Glutamatergic neuron (in vitro differentiated cells): ENCODE measurements around the gene EPHB3. TPM values are rescaled to one million over a fixed set of nuclear protein-coding genes. Genes with fewer than 3 reads are reported as not detected.
A peak's percentile ranks its signal among the peaks of the same experiment; 100 is the strongest.

Experiments
- DNase-seq: peaks from one replicate; pipeline ENCODE4 v3.0.0; 2022
- H3K27ac Mint-ChIP-seq: one replicate; pipeline ENCODE4 v1.8.0; 2020; ENCODE audit warnings: mild to moderate bottlenecking, mixed read lengths, inconsistent platforms; ENCODE audit not compliant: unreplicated experiment
- H3K27me3 Mint-ChIP-seq: one replicate; pipeline ENCODE4 v1.8.0; 2020; ENCODE audit warnings: mild to moderate bottlenecking, moderate library complexity, mixed read lengths, inconsistent platforms; ENCODE audit not compliant: unreplicated experiment
- H3K36me3 Mint-ChIP-seq: one replicate; pipeline ENCODE4 v1.8.0; 2020; ENCODE audit warnings: mild to moderate bottlenecking, mixed read lengths, inconsistent platforms; ENCODE audit not compliant: unreplicated experiment
- H3K4me1 Mint-ChIP-seq: one replicate; pipeline ENCODE4 v1.8.0; 2020; ENCODE audit warnings: mild to moderate bottlenecking, low read depth, mixed read lengths, inconsistent platforms; ENCODE audit not compliant: unreplicated experiment
- H3K4me3 Mint-ChIP-seq: one replicate; pipeline ENCODE4 v1.8.0; 2020; ENCODE audit warnings: mild to moderate bottlenecking, mixed read lengths, inconsistent platforms; ENCODE audit not compliant: unreplicated experiment
- H3K9me3 Mint-ChIP-seq: one replicate; pipeline ENCODE4 v1.8.0; 2020; ENCODE audit warnings: mild to moderate bottlenecking, moderate library complexity, mixed read lengths, inconsistent platforms; ENCODE audit not compliant: unreplicated experiment
- total RNA-seq: library from RNA; stranded (reverse); fragmentation: NEBNext Ultra II Directional; extraction: Animal tissue kit (Norgen Biotek cat#: 25700); gene quantifications from one replicate; pipeline ENCODE4 v1.2.1, GENCODE V29; 2021; ENCODE audit not compliant: unreplicated experiment
- TF ChIP-seq, protein P1 (sequence below): fragments of 200-600 bp; sonication (generic); IDR thresholded peaks from one replicate; pipeline ENCODE4 v1.5.0; 2021; ENCODE audit not compliant: partially characterized antibody, unreplicated experiment

Gene EPHB3
- total RNA-seq, 1 donor from 2014 or later, result 5.0 TPM

DNA sequence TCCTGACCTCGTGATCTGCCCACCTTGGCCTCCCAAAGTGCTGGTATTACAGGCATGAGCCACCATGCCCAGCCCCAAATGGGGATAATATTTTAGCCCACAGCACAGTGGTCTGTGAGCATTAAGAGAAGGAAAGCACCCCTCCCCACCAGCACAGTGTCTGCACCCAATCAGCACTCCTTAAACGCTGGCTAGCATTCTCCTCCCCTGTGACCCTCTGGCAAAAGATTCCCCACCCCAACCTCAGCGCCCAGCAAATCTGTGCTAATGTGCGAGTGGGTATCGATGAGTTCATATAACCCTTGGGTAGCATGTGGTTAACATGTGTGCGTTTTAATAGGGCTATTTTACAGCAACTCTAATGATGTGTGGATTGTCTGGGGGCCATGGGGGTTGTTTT lies 18.3 kb upstream of the EPHB3 start:
- Mint-ChIP-seq H3K4me3 (no peak overlapping the region), H3K4me1 (no peaks in the 10 kb centered on the region), H3K27me3 (peaks cover 5% of the 10 kb centered on the region), H3K36me3 (no peaks in the 10 kb centered on the region), H3K27ac (no peak overlapping the region), H3K9me3 (peaks cover 5% of the 10 kb centered on the region)
- no peak for DNase-seq
- TF ChIP-seq, protein P1, sequence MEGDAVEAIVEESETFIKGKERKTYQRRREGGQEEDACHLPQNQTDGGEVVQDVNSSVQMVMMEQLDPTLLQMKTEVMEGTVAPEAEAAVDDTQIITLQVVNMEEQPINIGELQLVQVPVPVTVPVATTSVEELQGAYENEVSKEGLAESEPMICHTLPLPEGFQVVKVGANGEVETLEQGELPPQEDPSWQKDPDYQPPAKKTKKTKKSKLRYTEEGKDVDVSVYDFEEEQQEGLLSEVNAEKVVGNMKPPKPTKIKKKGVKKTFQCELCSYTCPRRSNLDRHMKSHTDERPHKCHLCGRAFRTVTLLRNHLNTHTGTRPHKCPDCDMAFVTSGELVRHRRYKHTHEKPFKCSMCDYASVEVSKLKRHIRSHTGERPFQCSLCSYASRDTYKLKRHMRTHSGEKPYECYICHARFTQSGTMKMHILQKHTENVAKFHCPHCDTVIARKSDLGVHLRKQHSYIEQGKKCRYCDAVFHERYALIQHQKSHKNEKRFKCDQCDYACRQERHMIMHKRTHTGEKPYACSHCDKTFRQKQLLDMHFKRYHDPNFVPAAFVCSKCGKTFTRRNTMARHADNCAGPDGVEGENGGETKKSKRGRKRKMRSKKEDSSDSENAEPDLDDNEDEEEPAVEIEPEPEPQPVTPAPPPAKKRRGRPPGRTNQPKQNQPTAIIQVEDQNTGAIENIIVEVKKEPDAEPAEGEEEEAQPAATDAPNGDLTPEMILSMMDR, result no peak

DNA sequence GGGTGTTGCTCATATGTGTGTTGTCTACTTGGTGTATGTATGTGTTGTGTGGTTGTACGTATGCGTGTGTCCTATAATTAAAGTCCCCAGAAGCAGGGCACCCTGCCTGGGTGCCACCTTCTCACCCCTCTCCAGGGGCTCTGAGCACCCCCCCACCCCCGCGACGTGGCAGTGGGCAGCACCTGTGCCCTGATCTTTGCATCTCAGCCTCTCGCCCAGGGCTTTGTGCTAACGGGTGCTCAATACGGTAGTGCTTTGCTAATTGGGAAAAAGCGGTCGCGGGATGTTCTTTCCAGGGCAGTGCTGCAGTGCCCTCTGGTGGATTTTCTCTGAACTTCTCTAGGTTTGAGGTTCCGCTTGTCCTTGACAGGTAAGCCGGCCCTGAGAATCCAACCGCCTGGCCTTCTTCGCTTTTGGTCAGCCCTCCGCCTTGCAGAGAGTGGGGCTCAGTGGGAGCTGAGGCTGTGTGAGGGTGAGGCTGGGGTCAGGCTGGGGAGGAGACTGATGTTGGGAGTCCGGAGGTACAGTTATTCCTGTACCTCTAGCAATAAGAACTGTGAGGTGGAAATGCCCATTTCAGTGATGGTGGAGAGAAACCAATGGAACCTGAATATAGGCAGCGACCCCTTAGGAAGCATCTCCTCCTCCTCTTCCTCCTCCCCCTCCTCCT lies 17.6 kb upstream of the EPHB3 start:
- H3K27me3 Mint-ChIP-seq, result peaks cover 5% of the 10 kb centered on the region
- H3K4me1 Mint-ChIP-seq, result no peaks in the 10 kb centered on the region
- DNase-seq, result peak; percentile 80
- H3K27ac Mint-ChIP-seq, result no peak overlapping the region
- TF ChIP-seq, protein P1, result peak; percentile 90
- H3K9me3 Mint-ChIP-seq, result peaks cover 5% of the 10 kb centered on the region
- no peaks in the 10 kb centered on the region for H3K36me3 Mint-ChIP-seq
- H3K4me3 Mint-ChIP-seq, result peak overlapping the region; percentile 39

GRCh38 chr3:184544513-184544861 lies 17.1 kb upstream of the EPHB3 start:
- TF ChIP-seq, protein P1, result no peak
- no peak for DNase-seq
- H3K4me1 Mint-ChIP-seq, result no peaks in the 10 kb centered on the region
- H3K27me3 Mint-ChIP-seq, result peaks cover 5% of the 10 kb centered on the region
- no peak overlapping the region for H3K27ac Mint-ChIP-seq
- peaks cover 5% of the 10 kb centered on the region for H3K9me3 Mint-ChIP-seq
- no peaks in the 10 kb centered on the region for H3K36me3 Mint-ChIP-seq
- no peak overlapping the region for H3K4me3 Mint-ChIP-seq

DNA sequence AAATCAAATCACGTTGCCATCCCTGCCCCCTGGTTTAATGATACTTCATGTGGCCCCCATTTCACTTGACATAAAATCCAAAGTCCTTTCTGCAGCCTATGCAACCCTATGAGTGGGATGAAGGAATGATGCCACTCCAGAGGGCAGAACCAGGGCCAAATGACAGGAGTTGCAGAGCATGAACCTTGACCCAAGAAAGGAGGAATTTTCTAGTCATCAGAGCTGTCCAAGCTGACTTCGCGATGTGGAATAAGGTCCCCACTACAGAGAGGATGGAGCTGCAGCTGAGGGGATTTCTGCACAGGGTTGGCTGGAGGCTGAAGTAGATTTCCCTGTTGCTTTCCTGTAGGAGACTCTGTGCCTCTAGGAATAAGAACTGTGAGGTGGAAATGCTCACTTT lies 15.8 kb upstream of the EPHB3 start:
- Mint-ChIP-seq H3K27ac (no peak overlapping the region), H3K4me3 (no peak overlapping the region), H3K27me3 (peaks cover 5% of the 10 kb centered on the region), H3K36me3 (no peaks in the 10 kb centered on the region), H3K4me1 (no peaks in the 10 kb centered on the region), H3K9me3 (peaks cover 5% of the 10 kb centered on the region)
- no peak for DNase-seq
- TF ChIP-seq, protein P1, result no peak

- Mint-ChIP-seq H3K27me3 (peaks cover 5% of the 10 kb centered on the region), H3K9me3 (peaks cover 5% of the 10 kb centered on the region), H3K27ac (no peak overlapping the region), H3K4me1 (no peaks in the 10 kb centered on the region), H3K36me3 (no peaks in the 10 kb centered on the region), H3K4me3 (no peak overlapping the region)
- DNase-seq, result no peak
- TF ChIP-seq, protein P1, result no peak
Measured at GRCh38 chr3:184546252-184546651, 15.3 kb upstream of the EPHB3 start.
